ENCODE data around the gene MLKL.

- TF ChIP-seq, protein P1, sequence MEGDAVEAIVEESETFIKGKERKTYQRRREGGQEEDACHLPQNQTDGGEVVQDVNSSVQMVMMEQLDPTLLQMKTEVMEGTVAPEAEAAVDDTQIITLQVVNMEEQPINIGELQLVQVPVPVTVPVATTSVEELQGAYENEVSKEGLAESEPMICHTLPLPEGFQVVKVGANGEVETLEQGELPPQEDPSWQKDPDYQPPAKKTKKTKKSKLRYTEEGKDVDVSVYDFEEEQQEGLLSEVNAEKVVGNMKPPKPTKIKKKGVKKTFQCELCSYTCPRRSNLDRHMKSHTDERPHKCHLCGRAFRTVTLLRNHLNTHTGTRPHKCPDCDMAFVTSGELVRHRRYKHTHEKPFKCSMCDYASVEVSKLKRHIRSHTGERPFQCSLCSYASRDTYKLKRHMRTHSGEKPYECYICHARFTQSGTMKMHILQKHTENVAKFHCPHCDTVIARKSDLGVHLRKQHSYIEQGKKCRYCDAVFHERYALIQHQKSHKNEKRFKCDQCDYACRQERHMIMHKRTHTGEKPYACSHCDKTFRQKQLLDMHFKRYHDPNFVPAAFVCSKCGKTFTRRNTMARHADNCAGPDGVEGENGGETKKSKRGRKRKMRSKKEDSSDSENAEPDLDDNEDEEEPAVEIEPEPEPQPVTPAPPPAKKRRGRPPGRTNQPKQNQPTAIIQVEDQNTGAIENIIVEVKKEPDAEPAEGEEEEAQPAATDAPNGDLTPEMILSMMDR (IDR thresholded peaks at IDR 0.05; ENCODE audit: borderline replicate concordance, extremely low read depth, low read length, poor library complexity, severe bottlenecking), result no peak
- no peak for TF ChIP-seq EZH2 (IDR thresholded peaks at IDR 0.05; ENCODE audit: borderline replicate concordance, low read depth, low read length, severe bottlenecking)
These were observed 41.6 kb downstream of the MLKL start for GRCh38 chr16:74659041-74659440.
